HG03108 (cell line): ENCODE data around the gene ESCO1.

Experiments used
- ATAC-seq: cut with Tn5 transposase; IDR thresholded peaks from one replicate; pipeline ENCODE4 v1.9.1; 2021; ENCODE audit warnings: moderate library complexity; ENCODE audit not compliant: unreplicated experiment

Gene ESCO1

DNA sequence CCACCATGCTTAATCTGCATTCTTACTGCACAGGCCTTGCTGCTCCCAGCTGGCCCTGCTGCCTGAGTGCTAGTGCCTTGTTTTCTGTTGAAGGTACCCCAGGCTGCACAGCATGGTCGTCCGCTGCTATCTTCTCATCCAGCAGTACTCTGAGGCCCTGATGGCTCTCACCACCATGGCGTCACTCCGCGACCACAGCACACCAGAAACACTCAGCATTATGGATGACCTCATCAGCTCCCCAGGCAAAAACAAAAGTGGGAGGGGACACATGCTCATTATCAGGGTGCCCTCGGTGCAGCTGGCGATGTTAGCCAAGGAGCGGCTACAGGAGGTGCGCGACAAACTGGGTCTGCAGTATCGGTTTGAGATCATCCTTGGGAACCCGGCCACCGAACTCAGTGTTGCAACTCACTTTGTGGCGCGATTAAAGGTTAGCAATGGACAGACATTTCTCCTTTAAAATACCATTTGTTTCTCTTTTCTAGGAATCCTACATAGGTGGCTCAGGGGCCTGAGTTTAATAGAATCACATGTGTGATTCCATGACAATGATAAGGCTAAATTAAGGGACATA is 110.5 kb downstream of the ESCO1 start:
- ATAC-seq, result no peak

DNA sequence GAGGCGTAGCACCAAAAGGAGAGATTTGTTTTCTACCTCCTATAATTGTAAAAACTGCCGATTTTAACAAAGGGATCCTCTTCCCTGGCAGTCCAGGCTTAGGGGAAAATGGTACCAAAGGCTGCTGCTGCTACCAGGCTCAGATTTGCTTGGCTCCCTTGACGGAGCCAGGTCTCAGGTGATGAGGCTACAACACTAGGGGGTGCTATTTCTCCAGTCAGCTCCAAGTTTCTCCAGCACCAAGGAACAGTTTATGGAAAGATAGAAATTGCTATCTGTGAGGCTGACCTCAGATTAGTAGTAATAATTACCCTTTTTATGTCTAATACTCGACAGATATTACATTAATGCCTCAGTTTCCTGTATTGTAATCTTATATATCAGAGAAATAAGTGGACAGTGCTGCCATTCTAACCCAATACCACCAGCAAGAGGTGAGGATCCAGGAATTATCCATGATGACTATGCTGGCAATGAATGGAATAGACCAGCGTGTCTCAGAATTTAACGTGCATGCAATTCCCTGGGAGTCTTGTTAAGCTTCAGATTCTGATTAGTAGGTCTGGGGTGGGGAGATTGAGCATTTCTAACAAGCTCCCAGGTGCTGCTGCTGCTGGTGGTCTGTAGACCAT is 111.3 kb downstream of the ESCO1 start:
- ATAC-seq, result no peak

DNA sequence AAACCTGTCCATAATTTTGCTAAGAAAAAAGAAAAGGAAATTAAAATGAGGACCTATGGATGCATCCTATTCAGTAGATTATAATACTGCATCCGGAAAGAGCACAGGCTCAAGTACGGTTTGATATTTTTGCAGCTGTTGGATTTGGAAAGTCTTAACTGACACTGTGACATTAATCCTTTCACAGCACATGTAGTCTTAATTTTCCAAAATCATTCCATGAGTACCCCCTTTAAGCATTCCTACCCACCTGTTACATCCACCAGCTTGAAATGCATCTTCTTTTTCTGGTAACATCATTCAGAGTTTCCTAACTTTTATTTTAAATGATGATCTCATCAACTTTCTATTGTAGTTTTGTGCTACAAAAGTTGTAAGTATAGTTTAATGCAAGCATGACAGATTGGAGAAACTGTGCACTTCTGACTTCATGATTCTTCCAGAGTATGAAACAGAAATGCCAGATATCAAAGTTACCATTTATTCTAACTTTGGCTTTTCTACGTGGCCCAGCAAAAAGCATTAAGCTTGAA is 113.5 kb downstream of the ESCO1 start:
- no peak for ATAC-seq

DNA sequence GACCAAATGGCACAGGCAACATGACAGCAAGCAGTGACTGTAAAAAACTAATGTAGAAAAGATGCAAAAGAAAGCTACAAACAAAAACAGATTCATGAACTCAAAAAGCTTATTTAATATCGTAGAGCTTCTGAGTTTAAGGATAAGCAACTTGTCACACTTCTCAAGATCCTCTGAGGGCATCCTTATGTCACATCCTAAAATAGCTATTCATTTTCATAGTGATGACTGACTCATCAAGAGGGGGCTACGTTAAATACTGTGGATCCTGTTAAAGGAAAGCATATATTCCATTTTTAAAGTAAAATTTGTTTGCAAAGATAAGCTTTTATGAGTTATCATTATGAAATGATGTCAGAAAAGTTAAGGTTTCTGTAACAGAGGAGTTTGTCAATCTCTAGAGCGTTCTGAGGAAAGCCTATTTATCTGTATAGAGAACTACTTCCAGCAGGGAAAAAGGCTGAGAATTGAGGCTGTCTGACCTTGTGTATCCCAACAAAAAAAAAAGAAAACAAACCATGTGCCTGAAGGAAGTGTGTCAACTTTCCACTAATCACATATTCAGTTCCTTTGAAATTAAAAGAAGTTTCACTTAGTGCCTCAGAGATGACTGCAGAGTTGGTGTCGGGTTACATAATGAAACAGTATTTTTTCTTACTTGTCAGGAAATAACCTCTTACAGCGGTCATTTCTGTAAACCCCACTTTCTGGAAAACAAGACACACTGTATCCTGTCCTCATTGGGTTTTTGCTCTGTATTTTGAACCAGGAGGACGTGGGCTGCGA is 115.5 kb downstream of the ESCO1 start:
- no peak for ATAC-seq

DNA sequence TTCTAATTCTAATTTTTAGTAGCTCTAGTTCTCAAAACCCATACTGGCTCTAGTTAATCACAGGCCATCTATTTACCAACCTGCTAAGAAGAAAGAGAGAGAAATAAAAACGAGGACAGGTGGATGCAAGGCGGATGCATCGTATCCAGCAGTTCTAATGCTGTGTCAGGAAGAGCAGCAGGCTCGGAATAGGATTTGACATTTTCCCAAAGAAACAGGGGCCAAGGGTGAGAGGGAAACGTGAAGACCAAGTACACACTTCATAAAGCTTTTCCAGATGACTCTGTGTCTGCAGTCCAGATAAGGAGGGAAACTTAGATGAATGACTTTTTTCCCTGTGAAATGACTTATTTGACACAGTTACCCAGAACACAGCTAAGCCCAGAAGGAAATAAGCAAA is 117.5 kb downstream of the ESCO1 start:
- ATAC-seq, result no peak

DNA sequence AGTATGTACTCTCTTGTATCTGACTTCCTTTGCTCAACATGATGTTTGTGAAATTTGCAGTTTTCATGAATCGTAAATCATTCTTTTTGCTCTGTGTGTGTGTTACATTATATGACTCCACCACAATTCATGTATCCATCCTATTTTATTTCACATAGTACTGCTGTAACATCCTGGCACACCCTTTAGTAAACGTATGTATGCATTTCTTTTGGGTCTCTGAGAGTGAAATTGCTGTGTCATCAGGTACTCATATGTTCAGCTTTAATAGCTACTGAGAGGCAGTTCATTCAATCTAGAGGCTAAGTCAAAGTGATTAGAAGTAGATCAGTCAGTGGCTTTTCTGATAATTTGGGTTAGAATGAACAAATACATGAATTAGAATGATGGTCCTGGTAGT is 118.8 kb downstream of the ESCO1 start:
- no peak for ATAC-seq

DNA sequence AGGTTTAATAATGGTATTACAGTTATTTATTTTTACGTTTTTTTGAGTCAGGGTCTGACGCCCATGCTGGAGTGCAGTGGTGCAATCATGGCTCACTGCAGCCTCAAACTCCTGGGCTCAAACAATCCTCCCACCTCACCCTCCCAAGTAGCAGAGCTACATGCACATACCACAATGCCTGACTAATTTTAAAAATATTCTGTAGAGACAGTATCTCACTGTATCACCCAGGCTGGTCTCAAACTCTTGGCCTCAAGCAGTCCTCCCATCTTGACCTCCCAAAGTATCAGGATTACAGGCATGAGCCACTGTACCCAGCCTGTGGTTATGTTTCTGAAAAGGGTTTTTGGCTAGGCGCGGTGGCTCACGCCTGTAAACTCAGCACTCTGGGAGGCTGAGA is 120.8 kb downstream of the ESCO1 start:
- no peak for ATAC-seq
